ENCODE data around the gene SERTAD1. TPM values are rescaled to one million over a fixed set of nuclear protein-coding genes. Genes with fewer than 3 reads are reported as not detected.

The SERTAD1 gene
- total RNA-seq, 2 donors from 2014 or later: 12.7 to 27.2 TPM

DNA sequence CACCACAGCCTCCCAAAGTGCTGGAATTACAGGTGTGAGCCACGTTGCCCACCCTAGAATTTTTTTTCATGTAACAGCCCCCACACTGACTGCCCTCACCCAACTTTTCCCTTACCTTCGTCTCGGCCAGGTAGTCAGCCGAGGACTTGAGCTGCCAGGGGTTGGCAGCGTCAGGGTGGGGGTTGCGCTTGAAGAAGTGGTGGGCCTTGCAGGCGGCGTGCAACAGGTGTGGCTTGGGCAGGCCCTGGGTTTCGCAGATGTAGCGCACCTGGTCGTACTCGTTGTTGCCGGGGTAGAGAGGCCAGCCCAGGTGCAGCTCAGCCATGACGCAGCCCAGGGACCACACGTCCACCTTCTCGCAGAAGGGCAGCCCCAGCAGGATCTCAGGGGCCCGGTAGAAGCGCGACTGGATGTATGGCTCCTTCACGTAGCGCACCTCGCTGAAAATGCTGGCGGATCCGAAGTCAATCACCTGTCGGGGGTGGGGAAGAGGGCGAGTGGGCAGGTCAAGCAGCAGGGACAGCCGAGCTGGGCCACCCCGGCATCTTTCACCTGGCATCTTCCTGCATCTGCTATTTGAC is 42.0 kb downstream of the SERTAD1 start:
- H3K27me3 ChIP-seq: no peaks in the 10 kb centered on the region
- H3K4me3 ChIP-seq: no peak overlapping the region
- no peak overlapping the region for H3K27ac ChIP-seq
- H3K4me1 ChIP-seq: no peaks in the 10 kb centered on the region
- DNase-seq (ENCODE audit: low spot score): no peak
- H3K36me3 ChIP-seq: no peaks in the 10 kb centered on the region
- no peaks in the 10 kb centered on the region for H3K9me3 ChIP-seq
- TF ChIP-seq, protein P1, sequence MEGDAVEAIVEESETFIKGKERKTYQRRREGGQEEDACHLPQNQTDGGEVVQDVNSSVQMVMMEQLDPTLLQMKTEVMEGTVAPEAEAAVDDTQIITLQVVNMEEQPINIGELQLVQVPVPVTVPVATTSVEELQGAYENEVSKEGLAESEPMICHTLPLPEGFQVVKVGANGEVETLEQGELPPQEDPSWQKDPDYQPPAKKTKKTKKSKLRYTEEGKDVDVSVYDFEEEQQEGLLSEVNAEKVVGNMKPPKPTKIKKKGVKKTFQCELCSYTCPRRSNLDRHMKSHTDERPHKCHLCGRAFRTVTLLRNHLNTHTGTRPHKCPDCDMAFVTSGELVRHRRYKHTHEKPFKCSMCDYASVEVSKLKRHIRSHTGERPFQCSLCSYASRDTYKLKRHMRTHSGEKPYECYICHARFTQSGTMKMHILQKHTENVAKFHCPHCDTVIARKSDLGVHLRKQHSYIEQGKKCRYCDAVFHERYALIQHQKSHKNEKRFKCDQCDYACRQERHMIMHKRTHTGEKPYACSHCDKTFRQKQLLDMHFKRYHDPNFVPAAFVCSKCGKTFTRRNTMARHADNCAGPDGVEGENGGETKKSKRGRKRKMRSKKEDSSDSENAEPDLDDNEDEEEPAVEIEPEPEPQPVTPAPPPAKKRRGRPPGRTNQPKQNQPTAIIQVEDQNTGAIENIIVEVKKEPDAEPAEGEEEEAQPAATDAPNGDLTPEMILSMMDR (IDR thresholded peaks at IDR 0.05): no peak

DNA sequence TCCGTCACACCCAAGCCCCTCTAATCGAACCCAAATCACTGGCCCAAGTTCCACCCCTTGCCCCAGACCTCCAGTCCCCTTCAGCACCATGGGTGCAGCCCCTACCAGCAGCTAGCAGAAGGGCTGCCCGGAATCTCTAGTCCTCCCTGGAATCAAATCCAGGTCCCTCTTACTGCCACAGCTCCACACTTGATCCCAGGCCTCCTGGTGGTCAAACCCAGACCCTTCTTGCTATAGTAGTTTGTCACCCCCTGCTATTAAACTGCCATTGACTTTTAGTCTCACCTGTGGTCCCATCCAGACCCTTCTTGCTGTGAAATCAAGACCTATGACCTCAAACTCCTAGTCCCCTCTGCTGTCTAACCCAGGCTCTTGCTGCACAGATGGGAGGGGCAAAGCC is 44.5 kb downstream of the SERTAD1 start:
- Histone ChIP-seq H3K4me1 (no peaks in the 10 kb centered on the region), H3K36me3 (peaks cover 4% of the 10 kb centered on the region), H3K9me3 (no peaks in the 10 kb centered on the region), H3K27me3 (no peaks in the 10 kb centered on the region), H3K4me3 (no peak overlapping the region), H3K27ac (no peak overlapping the region)
- no peak for DNase-seq (ENCODE audit: low spot score)
- TF ChIP-seq, protein P1 (IDR thresholded peaks at IDR 0.05): no peak

DNA sequence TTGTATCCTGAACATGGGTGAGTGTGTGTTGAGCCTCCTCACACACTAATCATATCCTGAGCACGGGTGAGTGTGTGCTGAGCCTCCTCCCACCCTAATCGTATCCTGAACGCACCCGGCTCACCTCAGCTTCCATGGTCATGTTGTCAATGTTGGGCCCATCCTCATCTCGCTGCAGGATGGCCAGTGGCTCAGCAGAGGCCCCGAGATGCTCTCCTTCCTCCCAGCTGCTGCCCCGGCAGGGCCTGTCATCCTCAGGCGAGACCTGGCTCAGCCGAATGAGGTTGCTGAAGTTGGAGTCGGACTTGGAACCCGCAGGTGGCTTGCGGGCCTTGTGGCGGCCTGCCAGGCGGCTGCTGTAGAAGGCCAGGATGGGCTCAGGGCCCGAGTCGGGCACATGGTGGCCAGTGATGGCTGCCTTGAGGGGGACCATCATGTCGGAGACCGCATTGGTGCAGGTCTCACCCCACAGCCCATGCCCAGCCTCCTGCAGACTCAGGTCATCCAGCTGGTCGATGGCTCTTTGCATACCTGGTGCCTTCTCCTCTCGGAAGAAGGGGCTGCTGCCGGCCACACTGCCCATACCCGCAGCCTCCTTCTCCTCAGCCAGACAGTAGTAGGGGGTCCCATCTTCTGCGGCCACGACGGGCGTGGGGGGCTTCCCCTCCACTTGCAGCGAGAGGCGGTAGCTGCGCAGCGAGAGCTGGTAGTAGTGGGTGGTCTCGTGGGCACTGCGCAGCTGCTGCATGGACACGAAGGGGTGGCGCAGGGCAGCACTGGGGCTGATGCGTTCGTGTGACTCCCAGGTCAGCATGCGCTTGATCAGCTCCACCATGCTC is 45.4 kb downstream of the SERTAD1 start:
- Histone ChIP-seq H3K27me3 (no peaks in the 10 kb centered on the region), H3K9me3 (no peaks in the 10 kb centered on the region), H3K36me3 (peaks cover 12% of the 10 kb centered on the region), H3K4me3 (no peak overlapping the region), H3K27ac (no peak overlapping the region), H3K4me1 (no peaks in the 10 kb centered on the region)
- TF ChIP-seq, protein P1 (IDR thresholded peaks at IDR 0.05): no peak
- DNase-seq (ENCODE audit: low spot score): no peak

DNA sequence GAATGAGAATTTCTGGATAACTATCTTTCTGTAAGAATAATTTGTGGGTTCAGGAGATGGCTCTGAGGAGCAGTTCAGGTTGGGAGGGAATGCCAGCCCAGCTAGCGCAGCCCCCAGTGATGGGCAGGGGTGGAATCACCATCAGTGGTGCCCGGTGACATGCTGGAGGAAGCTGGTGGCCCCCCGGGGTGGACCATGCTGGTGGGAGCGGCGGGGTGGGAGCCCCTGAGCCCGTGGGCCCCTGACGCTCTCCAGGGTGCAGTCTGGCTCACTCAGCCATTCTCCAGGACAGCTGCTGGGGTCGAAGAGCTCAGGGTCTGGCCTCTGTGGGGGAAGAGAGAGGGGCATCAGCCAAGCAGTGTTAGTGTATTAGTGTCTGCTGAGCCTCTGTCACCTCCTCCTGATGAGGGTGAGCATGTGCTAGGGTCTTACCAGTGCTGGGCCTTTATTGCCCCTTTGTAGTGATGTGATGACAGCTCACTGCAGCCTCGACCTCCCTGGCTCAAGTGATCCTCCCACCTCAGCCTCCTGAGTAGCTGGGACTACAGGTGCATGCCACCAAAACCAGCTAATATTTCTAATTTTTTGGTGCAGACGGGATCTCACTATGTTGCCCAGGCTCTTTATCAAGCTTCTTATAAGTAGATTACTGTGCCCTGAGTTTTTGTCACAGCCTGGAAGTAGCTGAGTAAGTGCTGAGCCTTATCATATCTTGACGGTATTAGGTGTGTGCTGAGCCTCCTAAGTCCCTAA is 46.2 kb downstream of the SERTAD1 start:
- TF ChIP-seq, protein P1 (IDR thresholded peaks at IDR 0.05): no peak
- no peak for DNase-seq (ENCODE audit: low spot score)
- no peaks in the 10 kb centered on the region for H3K4me1 ChIP-seq
- no peaks in the 10 kb centered on the region for H3K27me3 ChIP-seq
- H3K27ac ChIP-seq: no peak overlapping the region
- peaks cover 18% of the 10 kb centered on the region for H3K36me3 ChIP-seq
- H3K4me3 ChIP-seq: no peak overlapping the region
- H3K9me3 ChIP-seq: no peaks in the 10 kb centered on the region

DNA sequence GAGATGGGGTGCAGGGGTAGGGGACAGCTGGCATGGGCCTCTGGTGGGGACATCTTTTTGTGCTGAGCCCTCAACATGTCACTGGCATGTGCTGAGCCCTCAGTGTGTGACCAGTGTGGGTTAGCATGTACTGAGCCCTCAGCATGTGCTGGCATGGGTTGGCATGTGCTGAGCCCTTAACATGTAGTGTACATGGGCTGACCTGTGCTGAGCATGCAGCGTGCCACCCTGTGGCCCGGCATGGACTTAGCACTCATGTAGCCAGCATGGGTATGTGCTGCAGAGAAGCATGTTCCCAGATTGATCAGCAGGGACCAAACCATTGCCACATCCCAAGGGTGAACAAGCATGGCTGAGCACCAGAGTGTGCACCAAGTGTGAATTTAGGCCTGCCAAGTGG is 47.3 kb downstream of the SERTAD1 start:
- Histone ChIP-seq H3K27ac (no peak overlapping the region), H3K4me3 (no peak overlapping the region), H3K9me3 (no peaks in the 10 kb centered on the region), H3K27me3 (no peaks in the 10 kb centered on the region), H3K36me3 (peaks cover 29% of the 10 kb centered on the region), H3K4me1 (no peaks in the 10 kb centered on the region)
- TF ChIP-seq, protein P1 (IDR thresholded peaks at IDR 0.05): no peak
- DNase-seq (ENCODE audit: low spot score): no peak

Measured in right atrium auricular region (tissue), 2 donors.